ENCODE results near the gene FHAD1. TPM values are rescaled to one million over a fixed set of nuclear protein-coding genes. Genes with fewer than 3 reads are reported as not detected.

Gene FHAD1
- total and polyA plus RNA-seq, 9 of the 15 experiments (the other 6 are each of a cell fraction or from before 2014, with no cell fraction given), result 0.32 to 2.1 (median 1.5) TPM; not detected in 1

DNA sequence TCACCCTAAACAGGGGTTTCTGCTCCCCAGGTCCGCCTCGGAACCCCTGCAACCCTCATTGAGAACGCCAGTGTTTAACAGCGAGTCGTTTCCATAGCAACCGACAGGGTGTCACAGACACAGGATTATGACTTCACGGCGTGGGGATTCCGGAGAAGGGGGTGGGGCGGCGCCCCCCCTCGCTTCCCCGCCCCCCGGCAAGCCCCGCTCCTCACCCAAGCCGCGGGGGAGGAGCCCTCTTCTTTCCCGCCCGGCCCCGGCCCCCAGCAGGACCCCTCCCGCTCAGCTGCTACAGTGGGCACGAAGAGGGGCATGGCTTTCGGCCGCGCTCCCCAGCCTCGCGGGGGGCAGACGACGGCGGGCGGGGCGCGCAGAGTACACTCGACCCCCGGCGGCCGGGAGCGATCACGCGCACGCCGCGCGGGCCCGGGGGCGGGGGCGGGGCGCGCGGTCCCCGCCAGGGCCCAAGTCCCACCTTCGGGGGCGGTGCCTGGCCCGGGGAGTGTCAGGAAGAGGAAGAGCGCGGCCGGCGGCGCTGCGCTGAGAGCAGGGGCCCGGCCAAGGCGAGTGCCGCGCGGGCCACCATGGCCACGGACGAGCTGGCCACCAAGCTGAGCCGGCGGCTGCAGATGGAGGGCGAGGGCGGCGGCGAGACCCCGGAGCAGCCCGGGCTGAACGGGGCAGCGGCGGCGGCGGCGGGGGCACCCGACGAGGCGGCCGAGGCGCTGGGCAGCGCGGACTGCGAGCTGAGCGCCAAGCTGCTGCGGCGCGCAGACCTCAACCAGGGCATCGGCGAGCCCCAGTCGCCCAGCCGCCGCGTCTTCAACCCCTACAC lies 162.6 kb downstream of the FHAD1 start, which contains the start of gene EFHD2 (continued):
- TF ChIP-seq FOXJ2 (tag; IDR thresholded peaks at IDR 0.05), result peak; percentile 95
- no peak for TF ChIP-seq GABPB2 (CRISPR knock-in tag; conservative IDR thresholded peaks at IDR 0.05)
- TF ChIP-seq, protein P1, sequence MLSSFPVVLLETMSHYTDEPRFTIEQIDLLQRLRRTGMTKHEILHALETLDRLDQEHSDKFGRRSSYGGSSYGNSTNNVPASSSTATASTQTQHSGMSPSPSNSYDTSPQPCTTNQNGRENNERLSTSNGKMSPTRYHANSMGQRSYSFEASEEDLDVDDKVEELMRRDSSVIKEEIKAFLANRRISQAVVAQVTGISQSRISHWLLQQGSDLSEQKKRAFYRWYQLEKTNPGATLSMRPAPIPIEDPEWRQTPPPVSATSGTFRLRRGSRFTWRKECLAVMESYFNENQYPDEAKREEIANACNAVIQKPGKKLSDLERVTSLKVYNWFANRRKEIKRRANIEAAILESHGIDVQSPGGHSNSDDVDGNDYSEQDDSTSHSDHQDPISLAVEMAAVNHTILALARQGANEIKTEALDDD (IDR thresholded peaks at IDR 0.05), result no peak
- no peak for TF ChIP-seq CAMTA2 (CRISPR knock-in tag; conservative IDR thresholded peaks at IDR 0.05)
- peak; percentile 70; the same call in 1 of the 2 replicates for TF ChIP-seq FOXP1 (CRISPR knock-in tag; IDR thresholded peaks at IDR 0.05)
- TF ChIP-seq ETV5 (CRISPR knock-in tag; IDR thresholded peaks at IDR 0.05; ENCODE audit: low read depth), result no peak
- TF ChIP-seq, protein P2, sequence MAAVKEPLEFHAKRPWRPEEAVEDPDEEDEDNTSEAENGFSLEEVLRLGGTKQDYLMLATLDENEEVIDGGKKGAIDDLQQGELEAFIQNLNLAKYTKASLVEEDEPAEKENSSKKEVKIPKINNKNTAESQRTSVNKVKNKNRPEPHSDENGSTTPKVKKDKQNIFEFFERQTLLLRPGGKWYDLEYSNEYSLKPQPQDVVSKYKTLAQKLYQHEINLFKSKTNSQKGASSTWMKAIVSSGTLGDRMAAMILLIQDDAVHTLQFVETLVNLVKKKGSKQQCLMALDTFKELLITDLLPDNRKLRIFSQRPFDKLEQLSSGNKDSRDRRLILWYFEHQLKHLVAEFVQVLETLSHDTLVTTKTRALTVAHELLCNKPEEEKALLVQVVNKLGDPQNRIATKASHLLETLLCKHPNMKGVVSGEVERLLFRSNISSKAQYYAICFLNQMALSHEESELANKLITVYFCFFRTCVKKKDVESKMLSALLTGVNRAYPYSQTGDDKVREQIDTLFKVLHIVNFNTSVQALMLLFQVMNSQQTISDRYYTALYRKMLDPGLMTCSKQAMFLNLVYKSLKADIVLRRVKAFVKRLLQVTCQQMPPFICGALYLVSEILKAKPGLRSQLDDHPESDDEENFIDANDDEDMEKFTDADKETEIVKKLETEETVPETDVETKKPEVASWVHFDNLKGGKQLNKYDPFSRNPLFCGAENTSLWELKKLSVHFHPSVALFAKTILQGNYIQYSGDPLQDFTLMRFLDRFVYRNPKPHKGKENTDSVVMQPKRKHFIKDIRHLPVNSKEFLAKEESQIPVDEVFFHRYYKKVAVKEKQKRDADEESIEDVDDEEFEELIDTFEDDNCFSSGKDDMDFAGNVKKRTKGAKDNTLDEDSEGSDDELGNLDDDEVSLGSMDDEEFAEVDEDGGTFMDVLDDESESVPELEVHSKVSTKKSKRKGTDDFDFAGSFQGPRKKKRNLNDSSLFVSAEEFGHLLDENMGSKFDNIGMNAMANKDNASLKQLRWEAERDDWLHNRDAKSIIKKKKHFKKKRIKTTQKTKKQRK (IDR thresholded peaks at IDR 0.05; ENCODE audit: borderline replicate concordance, low read depth, low read length), result no peak
- TF ChIP-seq NCOA2 (IDR thresholded peaks at IDR 0.05; ENCODE audit: partially characterized antibody in 2 of 2), result no peak
- TF ChIP-seq KDM5B (IDR thresholded peaks at IDR 0.05; ENCODE audit: insufficient replicate concordance, low read depth, low read length), result peak; percentile 93
- no peak for TF ChIP-seq ZNF121 (CRISPR knock-in tag; conservative IDR thresholded peaks at IDR 0.05)
- TF ChIP-seq, protein P3, sequence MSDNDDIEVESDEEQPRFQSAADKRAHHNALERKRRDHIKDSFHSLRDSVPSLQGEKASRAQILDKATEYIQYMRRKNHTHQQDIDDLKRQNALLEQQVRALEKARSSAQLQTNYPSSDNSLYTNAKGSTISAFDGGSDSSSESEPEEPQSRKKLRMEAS (CRISPR knock-in tag; IDR thresholded peaks at IDR 0.05), result peak; percentile 19; the same call in 1 of the 2 replicates
- no peak for TF ChIP-seq ZNF133 (CRISPR knock-in tag; IDR thresholded peaks at IDR 0.05)
- TF ChIP-seq TBL1XR1 (IDR thresholded peaks at IDR 0.05; ENCODE audit: low read length in 2 of 2), result no peak
- TF ChIP-seq, protein P4, sequence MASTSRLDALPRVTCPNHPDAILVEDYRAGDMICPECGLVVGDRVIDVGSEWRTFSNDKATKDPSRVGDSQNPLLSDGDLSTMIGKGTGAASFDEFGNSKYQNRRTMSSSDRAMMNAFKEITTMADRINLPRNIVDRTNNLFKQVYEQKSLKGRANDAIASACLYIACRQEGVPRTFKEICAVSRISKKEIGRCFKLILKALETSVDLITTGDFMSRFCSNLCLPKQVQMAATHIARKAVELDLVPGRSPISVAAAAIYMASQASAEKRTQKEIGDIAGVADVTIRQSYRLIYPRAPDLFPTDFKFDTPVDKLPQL (IDR thresholded peaks at IDR 0.05; ENCODE audit: extremely low read depth, insufficient read length), result no peak
- TF ChIP-seq ZNF75A (CRISPR knock-in tag; IDR thresholded peaks at IDR 0.05), result no peak
- TF ChIP-seq DNMT1 (IDR thresholded peaks at IDR 0.05), result no peak
- 0 out of 2 replicates have a peak, but pooled peaks have one; percentile 9 for TF ChIP-seq EP300 (IDR thresholded peaks at IDR 0.05; ENCODE audit: low read length)
- peak; percentile 59 for TF ChIP-seq NEUROD1 (IDR thresholded peaks at IDR 0.05; ENCODE audit: borderline replicate concordance, low read depth, low read length, partially characterized antibody)
- TF ChIP-seq, protein P5, sequence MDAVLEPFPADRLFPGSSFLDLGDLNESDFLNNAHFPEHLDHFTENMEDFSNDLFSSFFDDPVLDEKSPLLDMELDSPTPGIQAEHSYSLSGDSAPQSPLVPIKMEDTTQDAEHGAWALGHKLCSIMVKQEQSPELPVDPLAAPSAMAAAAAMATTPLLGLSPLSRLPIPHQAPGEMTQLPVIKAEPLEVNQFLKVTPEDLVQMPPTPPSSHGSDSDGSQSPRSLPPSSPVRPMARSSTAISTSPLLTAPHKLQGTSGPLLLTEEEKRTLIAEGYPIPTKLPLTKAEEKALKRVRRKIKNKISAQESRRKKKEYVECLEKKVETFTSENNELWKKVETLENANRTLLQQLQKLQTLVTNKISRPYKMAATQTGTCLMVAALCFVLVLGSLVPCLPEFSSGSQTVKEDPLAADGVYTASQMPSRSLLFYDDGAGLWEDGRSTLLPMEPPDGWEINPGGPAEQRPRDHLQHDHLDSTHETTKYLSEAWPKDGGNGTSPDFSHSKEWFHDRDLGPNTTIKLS (IDR thresholded peaks at IDR 0.05; ENCODE audit: borderline replicate concordance, low read depth), result peak; percentile 42

Data from K562 (cell line).